Measurements from ENCODE around the gene MSH3. TPM values are rescaled to one million over a fixed set of nuclear protein-coding genes. Genes with fewer than 3 reads are reported as not detected.
A peak's percentile ranks its signal among the peaks of the same experiment; 100 is the strongest.

Gene MSH3
- total RNA-seq, 4 donors from 2014 or later, result 11.0 to 15.0 (median 12.4) TPM

- Histone ChIP-seq H3K4me1 (peaks cover 7% of the 10 kb centered on the region), H3K27ac (peak overlapping the region; percentile 68), H3K4me3 (no peak overlapping the region), H3K27me3 (no peaks in the 10 kb centered on the region), H3K36me3 (peaks cover 25% of the 10 kb centered on the region), H3K9me3 (no peaks in the 10 kb centered on the region)
- 70% methylated on average over 8 of the region's 8 CpGs for WGBS
- DNase-seq (ENCODE audit: low spot score in 2 of 2), result no peak
- TF ChIP-seq POLR2A (IDR thresholded peaks at IDR 0.05) (no peak), EP300 (IDR thresholded peaks at IDR 0.05) (no peak), POLR2AphosphoS5 (IDR thresholded peaks at IDR 0.05) (no peak), CTCF (IDR thresholded peaks at IDR 0.05) (no peak)
Measured at GRCh38 chr5:80667384-80667783, 12.9 kb downstream of the MSH3 start.

- Histone ChIP-seq H3K27me3 (no peaks in the 10 kb centered on the region), H3K36me3 (peaks cover 24% of the 10 kb centered on the region), H3K4me3 (peak overlapping the region; percentile 9), H3K9me3 (no peaks in the 10 kb centered on the region), H3K4me1 (peaks cover 7% of the 10 kb centered on the region), H3K27ac (peak overlapping the region; percentile 68)
- TF ChIP-seq EP300 (IDR thresholded peaks at IDR 0.05) (no peak), CTCF (IDR thresholded peaks at IDR 0.05) (no peak), POLR2AphosphoS5 (IDR thresholded peaks at IDR 0.05) (no peak), POLR2A (IDR thresholded peaks at IDR 0.05) (no peak)
- WGBS, result 55% methylated on average over 10 of the region's 16 CpGs
- no peak for DNase-seq (ENCODE audit: low spot score in 2 of 2)
Measured at GRCh38 chr5:80668016-80668969, 13.8 kb downstream of the MSH3 start.

- Histone ChIP-seq H3K27me3 (no peaks in the 10 kb centered on the region), H3K27ac (no peak overlapping the region), H3K4me1 (peaks cover 7% of the 10 kb centered on the region), H3K36me3 (peaks cover 29% of the 10 kb centered on the region), H3K4me3 (no peak overlapping the region), H3K9me3 (no peaks in the 10 kb centered on the region)
- peak; percentile 66 to 81 for DNase-seq (ENCODE audit: low spot score in 2 of 2)
- WGBS, result 20% methylated on average over 7 of the region's 7 CpGs
- TF ChIP-seq EP300 (IDR thresholded peaks at IDR 0.05) (no peak), POLR2AphosphoS5 (IDR thresholded peaks at IDR 0.05) (no peak), POLR2A (IDR thresholded peaks at IDR 0.05) (no peak), CTCF (IDR thresholded peaks at IDR 0.05) (peak; percentile 70 to 72)
Measured at GRCh38 chr5:80672140-80672736, 17.8 kb downstream of the MSH3 start.

- WGBS, result 63% methylated on average over 6 of the region's 6 CpGs
- Histone ChIP-seq H3K9me3 (no peaks in the 10 kb centered on the region), H3K27ac (no peak overlapping the region), H3K27me3 (no peaks in the 10 kb centered on the region), H3K36me3 (peaks cover 45% of the 10 kb centered on the region), H3K4me1 (no peaks in the 10 kb centered on the region), H3K4me3 (no peak overlapping the region)
- no peak for DNase-seq (ENCODE audit: low spot score in 2 of 2)
- no peak for TF ChIP-seq CTCF (IDR thresholded peaks at IDR 0.05)
Measured at GRCh38 chr5:80676706-80677105, 22.3 kb downstream of the MSH3 start.

GRCh38 chr5:80686757-80687156 lies 32.3 kb downstream of the MSH3 start:
- DNase-seq (ENCODE audit: low spot score in 2 of 2), result no peak
- Histone ChIP-seq H3K9me3 (no peaks in the 10 kb centered on the region), H3K4me3 (no peak overlapping the region), H3K27ac (no peak overlapping the region), H3K27me3 (no peaks in the 10 kb centered on the region), H3K4me1 (no peaks in the 10 kb centered on the region), H3K36me3 (peaks cover 11% of the 10 kb centered on the region)
- TF ChIP-seq EP300 (IDR thresholded peaks at IDR 0.05), result no peak
- TF ChIP-seq POLR2A (IDR thresholded peaks at IDR 0.05), result no peak
- no peak for TF ChIP-seq CTCF (IDR thresholded peaks at IDR 0.05)
- no peak for TF ChIP-seq POLR2AphosphoS5 (IDR thresholded peaks at IDR 0.05)

Data from suprapubic skin (tissue), 4 donors.